Stimulated activated CD8-positive, alpha-beta memory T cell treated with anti-CD3 and anti-CD28 coated beads, Interleukin-7, amount 100 ng/mL, for 24 hours (primary cell): ENCODE data around the gene MPRIP.

Experiments
- DNase-seq: peaks from one replicate; pipeline ENCODE4 v3.0.0-alpha.2; 2020; ENCODE audit warnings: low read depth

The MPRIP gene

DNA sequence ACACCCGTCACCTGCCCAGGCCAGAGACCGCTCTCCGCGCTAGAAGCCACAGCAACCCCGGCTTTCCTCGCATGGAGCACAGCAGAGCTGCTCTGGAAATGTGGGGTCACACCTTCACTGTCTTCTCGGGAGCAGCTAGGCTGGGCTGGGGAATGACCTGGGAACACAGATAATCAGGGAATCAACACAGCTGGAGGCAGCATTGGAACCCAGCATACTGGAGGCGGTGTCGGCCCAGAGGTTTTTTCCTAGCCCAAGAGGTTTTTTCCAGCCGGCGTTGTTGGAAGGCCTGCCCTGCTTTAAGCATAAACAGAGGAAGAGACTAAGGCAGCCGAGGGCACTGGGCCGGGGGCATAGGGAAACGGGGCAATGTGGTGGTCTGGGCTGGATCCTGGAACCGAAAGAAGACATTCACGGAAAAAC is 164.7 kb downstream of the MPRIP start:
- no peak for DNase-seq

- DNase-seq = no peak
Observed at GRCh38 chr17:17207998-17208397, 165.7 kb downstream of the MPRIP start.

DNA sequence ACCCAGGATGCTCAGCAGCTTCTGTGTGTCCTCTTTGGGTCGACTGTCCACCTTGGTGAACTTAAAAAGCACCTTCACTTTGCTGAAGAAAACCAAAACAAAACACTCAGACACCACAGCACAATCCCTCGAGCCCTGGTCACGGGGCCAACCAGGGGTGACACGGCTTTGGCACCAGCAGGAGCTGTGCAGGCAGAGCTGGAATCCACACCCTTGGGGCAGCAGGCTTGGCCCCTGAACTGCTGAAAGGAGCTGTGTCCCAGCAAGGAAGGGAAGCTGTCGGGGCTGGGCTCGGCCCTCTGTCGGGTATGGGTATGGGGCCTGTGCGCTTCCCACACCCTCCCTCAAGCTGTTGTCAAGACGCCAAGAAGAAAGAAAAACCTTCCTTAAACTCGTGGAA is 171.5 kb downstream of the MPRIP start:
- no peak for DNase-seq

GRCh38 chr17:17214646-17215436 is 172.6 kb downstream of the MPRIP start:
- no peak for DNase-seq

- DNase-seq = no peak
Observed at GRCh38 chr17:17215575-17215974, 173.3 kb downstream of the MPRIP start.

DNA sequence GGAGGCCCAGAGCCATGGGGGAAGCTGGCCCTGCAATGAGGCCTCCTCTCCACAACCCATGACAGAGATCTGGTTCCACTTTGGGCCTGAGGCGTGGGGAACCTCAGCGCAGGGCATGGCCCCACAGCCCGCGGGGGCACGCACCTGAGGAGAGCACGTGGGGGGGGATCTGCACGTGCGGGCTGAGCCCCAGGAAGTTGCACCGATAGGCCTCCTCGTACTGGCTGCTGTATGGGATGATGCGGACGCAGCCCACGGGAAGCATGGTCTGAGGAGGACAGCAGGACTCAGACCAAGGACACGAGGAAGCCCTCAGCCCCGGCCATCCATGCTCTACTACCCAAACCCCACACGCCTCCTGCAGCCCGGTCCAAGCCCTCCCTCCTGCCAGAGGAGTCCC is 174.0 kb downstream of the MPRIP start:
- DNase-seq = no peak

DNA sequence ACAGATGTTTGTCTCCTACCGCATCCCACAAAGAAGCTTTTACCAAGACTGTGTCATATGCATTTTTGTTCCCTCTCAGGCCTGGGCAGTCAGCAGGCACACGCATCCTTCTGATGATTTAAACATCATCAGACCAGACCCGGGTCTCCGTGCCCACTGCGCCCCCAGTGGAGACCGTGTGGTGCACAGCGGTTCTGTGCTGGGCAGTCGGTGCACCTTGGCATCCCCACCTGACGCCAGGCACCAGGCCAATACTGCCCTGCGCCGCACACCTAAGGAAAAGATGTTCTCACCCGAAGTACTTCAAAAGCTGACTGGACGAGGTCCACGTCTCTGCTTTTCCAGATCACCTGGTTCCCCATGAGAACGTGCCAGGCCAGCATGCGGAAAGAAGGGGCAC is 174.5 kb downstream of the MPRIP start:
- no peak for DNase-seq

DNA sequence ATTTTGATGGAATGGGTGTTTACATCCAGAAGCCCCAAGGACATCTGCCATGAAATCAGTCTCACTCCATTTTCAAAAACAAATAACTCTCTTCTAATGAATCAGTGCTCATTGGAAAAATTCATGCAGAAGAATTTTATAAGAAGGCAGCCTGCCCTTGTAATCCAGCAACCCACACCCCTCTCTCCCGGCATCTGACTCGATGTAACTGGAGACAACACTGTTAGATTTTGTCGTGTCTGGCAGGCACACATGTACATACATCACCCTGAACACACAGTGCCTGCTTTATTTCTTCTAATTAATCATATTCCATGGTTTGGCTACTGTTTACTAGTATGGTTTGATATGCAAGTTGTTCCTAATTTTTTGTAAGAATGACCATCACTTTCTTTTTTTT is 175.7 kb downstream of the MPRIP start:
- no peak for DNase-seq

DNA sequence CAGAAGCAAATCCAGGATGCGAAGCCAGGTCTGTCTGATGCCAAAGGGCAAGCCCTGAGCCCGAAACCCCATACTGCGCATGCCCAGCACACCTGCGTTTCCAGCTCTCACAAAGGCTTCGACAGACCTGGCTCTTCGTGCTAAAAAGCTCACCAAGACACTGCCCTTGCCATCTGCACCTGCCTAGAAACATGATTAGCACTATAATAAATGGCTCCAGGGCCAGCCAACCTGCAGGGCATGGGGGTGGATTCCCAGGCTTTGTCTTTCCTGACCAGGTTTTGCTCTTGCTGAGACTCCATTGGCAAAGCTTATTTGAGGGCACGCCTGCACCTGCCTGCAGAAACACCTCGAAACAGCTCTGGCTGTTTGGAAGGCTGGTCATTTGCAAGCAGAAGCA is 178.3 kb downstream of the MPRIP start:
- DNase-seq = no peak

GRCh38 chr17:17221329-17221728 is 179.1 kb downstream of the MPRIP start:
- no peak for DNase-seq

DNA sequence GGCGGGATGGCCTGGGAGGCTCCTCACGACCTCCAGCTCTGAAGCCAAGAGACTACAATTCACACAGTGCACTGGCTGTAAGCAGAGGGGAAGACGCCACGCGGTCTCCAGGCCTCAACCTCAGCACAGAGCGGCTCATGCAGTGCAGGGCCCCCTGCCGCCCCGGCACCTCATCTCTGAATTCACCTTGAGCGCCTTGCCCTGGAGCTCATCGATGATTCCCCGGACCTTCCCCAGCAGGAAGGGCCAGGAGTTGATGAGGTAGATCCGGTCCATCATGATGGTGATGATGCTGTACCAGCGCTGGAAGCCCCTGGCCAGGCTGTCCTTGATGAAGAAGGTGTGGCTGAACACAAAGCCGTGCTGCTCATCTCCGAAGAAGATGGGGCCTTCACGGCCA is 181.5 kb downstream of the MPRIP start:
- DNase-seq = no peak

GRCh38 chr17:17224137-17224536 is 181.9 kb downstream of the MPRIP start:
- DNase-seq = no peak

GRCh38 chr17:17225901-17226300 is 183.6 kb downstream of the MPRIP start:
- no peak for DNase-seq

- no peak for DNase-seq
Observed at GRCh38 chr17:17226451-17227265, 184.4 kb downstream of the MPRIP start.

DNA sequence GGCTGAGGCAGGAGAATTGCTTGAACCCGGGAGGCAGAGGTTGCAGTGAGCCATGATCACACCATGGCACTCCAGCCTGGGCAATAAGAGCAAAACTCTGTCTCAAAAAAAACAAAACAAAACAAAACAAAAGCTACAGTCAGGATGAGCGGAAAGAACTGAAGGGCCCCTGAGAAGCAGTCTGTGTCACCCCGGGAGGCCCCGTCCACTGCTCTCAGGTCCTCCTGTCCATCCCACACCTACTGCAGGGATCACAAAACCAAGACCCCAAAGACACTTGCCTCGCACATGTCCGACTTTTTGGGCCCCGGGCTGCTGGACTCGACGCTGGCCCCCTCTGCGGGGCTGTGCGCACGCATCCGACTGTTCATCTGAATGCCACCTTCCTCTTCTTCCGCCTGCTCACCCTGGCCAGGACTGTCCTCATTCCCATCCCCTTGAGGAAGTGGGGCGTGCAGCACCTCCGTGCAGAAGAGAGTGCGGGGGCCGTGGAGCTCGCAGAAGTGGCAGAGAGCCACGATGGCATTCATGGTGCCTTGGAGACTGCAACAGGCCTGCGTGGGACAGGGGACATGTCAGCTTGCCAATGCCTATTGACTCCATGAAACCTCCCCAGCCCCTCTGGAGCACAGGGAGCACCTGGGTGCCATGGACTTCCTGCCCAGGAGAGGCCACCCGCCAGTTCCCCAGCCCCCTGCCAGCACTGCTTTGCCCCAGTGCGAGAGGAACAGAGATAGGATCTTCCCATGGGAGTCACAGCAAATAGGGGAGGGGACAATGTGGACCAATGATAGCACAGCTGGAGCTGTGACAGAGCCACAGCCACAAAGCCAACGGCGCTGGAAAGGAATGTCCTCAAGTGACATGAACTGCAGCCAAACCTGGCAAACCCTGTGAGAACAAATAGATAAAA is 185.6 kb downstream of the MPRIP start:
- DNase-seq = no peak

DNA sequence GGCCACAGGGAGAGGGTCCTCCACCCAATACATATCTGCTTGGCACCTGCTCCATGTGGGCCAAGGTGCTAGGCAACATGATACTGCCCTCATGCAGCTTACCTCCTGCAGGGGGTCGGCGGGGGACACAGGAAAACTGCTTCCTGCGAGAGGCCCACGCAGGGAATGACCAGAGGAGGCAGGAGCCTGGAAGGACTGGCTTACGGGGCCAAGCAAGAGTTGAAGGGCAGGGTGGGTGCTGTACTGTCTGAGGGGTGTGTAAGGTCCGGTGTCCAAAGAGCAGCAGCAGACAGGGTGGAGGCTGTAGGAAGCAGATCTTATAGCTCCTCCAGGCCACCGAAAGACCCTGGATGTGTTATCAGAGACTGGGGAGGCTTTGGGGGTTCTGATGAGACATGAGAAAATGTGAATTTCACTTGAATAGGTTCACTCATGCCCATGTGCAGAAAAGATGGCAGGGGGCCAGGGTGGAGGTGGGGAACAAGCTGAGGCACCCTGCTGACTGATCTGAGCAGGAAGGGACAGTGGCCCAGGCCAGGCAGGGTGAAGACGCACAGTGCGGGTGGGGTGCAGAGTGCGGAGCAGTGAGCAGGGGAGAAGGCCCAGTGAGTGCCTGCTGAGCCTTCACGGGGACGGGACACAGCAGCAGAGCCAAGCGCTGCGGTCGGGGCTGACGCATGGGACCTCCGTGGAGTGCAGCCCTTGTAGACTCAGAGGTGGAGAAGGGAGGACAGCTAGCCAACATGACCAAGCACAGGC is 186.4 kb downstream of the MPRIP start:
- no peak for DNase-seq

- DNase-seq = no peak
Observed at GRCh38 chr17:17229416-17230384, 187.4 kb downstream of the MPRIP start.

DNA sequence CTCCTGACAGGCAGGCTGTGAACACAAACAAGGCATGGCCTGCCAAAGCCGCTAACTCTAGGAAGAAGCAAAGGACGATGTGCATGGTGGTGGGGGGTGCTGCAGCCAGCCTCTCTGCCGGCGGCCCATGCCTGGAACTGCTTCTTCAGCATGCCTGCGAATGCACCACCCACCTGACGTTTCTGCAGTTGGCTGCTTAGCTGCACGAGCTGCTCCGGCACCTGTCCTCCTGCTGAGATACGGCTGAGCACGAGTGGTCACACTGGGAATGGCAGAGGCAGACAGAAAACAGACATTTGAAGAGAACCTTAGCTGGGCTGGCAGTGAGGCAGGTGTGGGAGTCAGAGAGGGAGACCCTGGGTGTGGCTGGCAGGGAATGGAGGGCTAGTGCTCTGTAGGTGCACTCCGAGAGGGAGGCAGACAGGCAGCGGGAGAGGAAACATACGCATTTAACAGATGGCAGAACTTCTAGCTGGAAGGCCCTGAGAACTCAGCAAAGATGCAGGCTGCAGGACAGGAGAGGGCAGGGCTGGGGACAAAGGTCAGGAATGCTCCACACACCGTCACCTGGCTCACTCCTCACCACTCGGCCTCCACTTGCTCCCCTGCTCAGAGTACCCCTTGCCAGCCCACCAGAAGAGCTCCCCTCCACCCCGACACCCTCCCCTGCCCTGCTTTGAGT is 189.5 kb downstream of the MPRIP start:
- DNase-seq = no peak

DNA sequence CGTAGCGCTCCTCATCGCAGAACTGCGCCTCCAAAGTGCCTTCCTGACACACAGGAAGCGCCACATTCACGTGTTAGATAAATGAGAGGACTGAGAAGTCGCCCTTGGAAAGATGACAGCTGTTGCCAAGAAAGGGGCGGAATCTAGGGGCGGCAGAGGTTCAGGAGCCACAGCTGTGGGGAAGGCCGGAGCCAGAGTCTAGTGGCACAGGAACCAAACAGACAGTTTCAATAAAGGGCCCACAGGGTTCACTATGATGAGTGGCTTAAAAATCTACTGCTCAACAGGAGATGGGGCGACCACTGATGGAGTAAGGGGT is 190.0 kb downstream of the MPRIP start:
- no peak for DNase-seq
